K562 treated with DMSO at 1 percent for 4 hours (cell line): ENCODE results near the gene LBP. TPM values are rescaled to one million over a fixed set of nuclear protein-coding genes. Genes with fewer than 3 reads are reported as not detected.

Experiments
- total RNA-seq: library from RNA; unstranded; fragments of 300-600 nt; gene quantifications from 2 replicates; pipeline ENCODE4 v1.2.3, GENCODE V29; 2022; ENCODE audit not compliant: insufficient read depth

LBP gene, protein sequence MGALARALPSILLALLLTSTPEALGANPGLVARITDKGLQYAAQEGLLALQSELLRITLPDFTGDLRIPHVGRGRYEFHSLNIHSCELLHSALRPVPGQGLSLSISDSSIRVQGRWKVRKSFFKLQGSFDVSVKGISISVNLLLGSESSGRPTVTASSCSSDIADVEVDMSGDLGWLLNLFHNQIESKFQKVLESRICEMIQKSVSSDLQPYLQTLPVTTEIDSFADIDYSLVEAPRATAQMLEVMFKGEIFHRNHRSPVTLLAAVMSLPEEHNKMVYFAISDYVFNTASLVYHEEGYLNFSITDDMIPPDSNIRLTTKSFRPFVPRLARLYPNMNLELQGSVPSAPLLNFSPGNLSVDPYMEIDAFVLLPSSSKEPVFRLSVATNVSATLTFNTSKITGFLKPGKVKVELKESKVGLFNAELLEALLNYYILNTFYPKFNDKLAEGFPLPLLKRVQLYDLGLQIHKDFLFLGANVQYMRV
- total RNA-seq, result not detected in 2 replicates

DNA sequence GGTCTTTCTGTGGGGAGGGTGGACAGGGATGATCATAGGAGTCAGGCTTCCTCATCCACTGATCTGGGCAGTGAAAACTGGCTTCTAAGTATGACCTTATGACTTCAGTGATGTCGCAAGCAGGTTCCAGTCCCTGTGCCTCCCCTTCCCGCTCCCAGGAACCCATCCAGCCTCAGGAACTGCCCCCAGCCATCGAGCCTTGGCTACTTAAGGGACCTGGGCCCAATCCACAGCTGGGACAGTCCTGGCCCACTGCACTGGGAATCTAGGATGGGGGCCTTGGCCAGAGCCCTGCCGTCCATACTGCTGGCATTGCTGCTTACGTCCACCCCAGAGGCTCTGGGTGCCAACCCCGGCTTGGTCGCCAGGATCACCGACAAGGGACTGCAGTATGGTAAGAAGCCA lies at the start of gene LBP:
Gene LBP, plus strand, starts transcription at position 236 of the 405 bp plus-strand sequence. Its CDS starts 35 bp downstream, at position 271.

DNA sequence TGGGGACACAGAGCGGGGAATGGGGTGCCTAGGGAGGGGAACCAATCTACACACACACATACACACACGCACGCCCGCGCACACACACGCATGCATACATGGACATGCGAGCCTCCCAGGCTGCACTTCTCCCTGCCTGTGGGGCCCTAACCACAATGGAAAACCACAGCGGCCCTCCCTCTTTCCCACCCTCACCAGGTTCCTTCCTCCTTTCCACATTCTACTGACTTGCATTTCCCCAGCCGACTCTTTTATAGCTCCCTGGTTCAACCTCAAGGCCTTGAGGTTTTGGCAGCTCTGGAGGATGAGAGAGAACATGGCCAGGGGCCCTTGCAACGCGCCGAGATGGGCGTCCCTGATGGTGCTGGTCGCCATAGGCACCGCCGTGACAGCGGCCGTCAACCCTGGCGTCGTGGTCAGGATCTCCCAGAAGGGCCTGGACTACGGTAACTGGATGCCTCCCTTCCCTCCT lies 42.3 kb upstream of the LBP start, which contains the start of gene BPI:
Gene BPI, plus strand, starts transcription at position 249 of the 472 bp plus-strand sequence. Its CDS starts 68 bp downstream, at position 317.

Other genes with a start within 250 kb of the LBP start
- 92.6 and 94.8 TPM in 2 replicates for gene TGM2, start 181.2 kb upstream of the LBP start, total RNA-seq
- not detected in 2 replicates for gene KIAA1755, start 85.7 kb upstream of the LBP start, total RNA-seq
- not detected in 2 replicates for gene BPI, start 42.3 kb upstream of the LBP start, total RNA-seq
- gene SNHG17, start 88.8 kb downstream of the LBP start, total RNA-seq, result 26.4 and 39.9 TPM in 2 replicates
- 12.7 and 13.0 TPM in 2 replicates for gene RALGAPB, start 126.4 kb downstream of the LBP start, total RNA-seq
- gene ADIG, start 234.7 kb downstream of the LBP start, total RNA-seq, result not detected in 2 replicates